Lung microvascular endothelial cell (primary cell): ENCODE data around the gene CCL4L2. TPM values are rescaled to one million over a fixed set of nuclear protein-coding genes. Genes with fewer than 3 reads are reported as not detected.
"Not testable (repeated sequence)": the region's sequence is repeated elsewhere in the genome, so short reads cannot be mapped to it uniquely, and the experiment has no call there.

Experiments
- DNase-seq, 2 donors: peaks; one replicate each; pipeline versions ENCODE4 v3.0.0 to v3.0.0-alpha.2; 2010; ENCODE audit warnings: low read depth in 2 of 2
- total RNA-seq: library from RNA; depleted of rRNA; stranded (reverse); fragments of >200 nt; gene quantifications from 2 replicates; pipeline ENCODE4 v1.2.1, GENCODE V29; 2014

The CCL4L2 gene
- total RNA-seq, 1 donor from 2014 or later = not detected

DNA sequence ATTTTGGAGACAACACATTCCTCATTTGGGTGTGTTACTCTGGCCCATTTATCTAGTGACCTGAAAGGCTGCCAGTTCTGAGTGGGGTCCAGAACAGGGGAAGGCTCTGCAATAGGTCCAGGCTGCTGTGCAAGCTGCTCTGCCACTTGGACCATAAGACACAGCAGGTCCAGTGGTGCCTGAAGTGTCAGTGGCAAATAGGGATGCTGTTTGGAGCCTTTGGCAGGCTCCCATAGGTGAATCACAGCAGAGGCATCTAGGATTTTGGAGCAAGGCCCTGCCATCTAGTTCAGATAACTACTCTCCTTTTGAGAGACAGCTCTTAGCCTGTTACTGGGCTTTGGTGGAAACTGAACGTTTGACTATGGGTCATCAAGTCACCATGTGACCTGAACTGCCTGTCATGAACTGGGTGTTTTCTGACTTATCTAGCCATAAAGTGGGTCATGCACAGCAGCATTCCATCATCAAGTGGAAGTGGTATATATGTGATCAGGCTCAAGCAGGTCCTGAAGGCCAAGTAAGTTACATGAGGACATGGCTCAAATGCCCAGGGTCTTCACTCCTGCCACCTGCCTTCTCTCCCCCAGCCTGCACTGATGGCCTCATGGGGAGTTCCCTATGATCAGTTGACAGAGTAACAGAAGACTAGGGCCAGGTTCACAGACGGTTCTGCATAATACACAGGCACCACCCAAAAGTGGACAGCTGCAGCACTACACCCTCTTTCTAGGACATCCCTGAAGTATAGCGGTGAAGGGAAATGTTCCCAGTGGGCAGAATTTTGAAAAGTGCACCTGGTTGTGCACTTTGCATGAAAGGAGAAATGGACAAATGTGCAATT is 10.1 kb downstream of the CCL4L2 start:
- not testable (repeated sequence) for DNase-seq

DNA sequence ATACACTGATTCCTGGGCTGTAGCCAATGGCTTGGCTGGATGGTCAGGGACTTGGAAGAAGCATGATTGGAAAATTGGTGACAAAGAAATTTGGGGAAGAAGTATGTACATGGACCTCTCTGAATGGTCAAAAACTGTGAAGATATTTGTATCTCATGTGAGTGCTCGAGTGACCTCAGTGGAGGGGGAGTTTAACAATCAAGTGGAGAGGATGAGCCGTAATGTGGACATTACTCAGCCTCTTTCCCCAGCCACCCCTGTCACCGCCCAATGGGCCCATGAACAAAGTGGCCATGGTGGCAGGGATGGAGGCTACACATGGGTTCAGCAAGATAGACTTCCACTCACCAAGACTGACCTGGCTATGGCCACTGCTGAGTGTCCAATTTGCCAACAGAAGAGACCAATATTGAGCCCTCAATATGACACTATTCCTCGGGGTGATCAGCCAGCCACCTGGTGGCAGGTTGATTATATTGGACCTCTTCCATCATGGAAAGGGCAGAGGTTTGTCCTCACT is 10.8 kb downstream of the CCL4L2 start:
- DNase-seq = not testable (repeated sequence)

DNA sequence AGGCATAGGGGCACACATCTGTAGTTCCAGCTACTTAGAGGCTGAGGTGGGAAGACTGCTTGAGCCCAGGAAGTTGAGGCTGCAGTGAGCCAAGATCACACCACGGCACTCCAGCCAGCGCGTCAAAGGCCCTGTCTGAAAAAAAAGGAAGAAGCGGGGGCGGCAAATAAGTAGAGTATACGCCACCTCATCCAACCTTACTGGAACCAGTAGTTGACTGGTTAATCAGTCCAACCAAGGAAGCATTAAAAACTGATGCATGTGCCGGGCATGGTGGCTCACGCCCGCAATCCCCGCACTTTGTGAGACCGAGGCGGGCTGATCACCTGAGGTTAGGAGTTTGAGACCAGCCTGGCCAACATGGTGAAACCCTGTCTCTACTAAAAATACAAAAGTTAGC is 12.1 kb downstream of the CCL4L2 start:
- not testable (repeated sequence) for DNase-seq

DNA sequence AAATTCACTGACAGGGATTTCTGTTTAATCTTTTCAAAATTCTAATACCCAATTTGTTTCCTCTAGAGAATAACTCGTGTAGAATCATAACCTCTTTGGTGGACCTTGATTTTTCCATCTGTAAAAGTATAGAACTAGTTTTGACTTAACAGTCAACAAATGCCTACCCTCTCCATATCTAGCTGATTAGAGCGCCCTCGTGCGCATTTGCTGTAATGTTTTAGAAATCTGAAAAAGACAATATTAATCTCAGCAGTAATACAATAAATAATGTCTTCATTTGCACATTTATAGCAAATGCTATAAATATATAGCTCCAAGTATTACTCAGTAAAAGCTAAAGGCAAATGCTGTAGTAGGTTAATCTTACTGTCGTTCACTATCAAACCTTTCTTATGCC is 18.8 kb downstream of the CCL4L2 start:
- DNase-seq = not testable (repeated sequence)

- DNase-seq = not testable (repeated sequence)
Observed at GRCh38 chr17:36242046-36242445, 31.2 kb downstream of the CCL4L2 start.

Other genes starting within 250 kb of the CCL4L2 start
- gene CCL16, start 229.6 kb upstream of the CCL4L2 start, total RNA-seq = under 0.01 TPM in 1 of 2 replicates, not detected in the other
- 3.9 and 4.6 TPM in 2 replicates for gene CCL14, start 224.3 kb upstream of the CCL4L2 start, total RNA-seq
- not detected in 2 replicates for gene CCL15, start 209.5 kb upstream of the CCL4L2 start, total RNA-seq
- 0.65 and 0.99 TPM in 2 replicates for gene CCL23, start 193.1 kb upstream of the CCL4L2 start, total RNA-seq
- not detected in 2 replicates for gene CCL18, start 146.8 kb upstream of the CCL4L2 start, total RNA-seq
- not detected in 2 replicates for gene CCL3, start 120.9 kb upstream of the CCL4L2 start, total RNA-seq
- gene CCL4, start 107.2 kb upstream of the CCL4L2 start, total RNA-seq = not detected in 2 replicates
- gene TBC1D3B, start 34.4 kb upstream of the CCL4L2 start, total RNA-seq = 0.44 and 0.99 TPM in 2 replicates
- gene CCL3L1, start 14.3 kb upstream of the CCL4L2 start, total RNA-seq = not detected in 2 replicates
- under 0.01 and 0.22 TPM in 2 replicates for gene TBC1D3I, start 53.5 kb downstream of the CCL4L2 start, total RNA-seq
- gene TBC1D3G, start 112.8 kb downstream of the CCL4L2 start, total RNA-seq = not detected in 2 replicates
- not detected in 2 replicates for gene TBC1D3H, start 177.4 kb downstream of the CCL4L2 start, total RNA-seq